H9 (cell line): ENCODE measurements around the gene CRYGS. TPM values are rescaled to one million over a fixed set of nuclear protein-coding genes. Genes with fewer than 3 reads are reported as not detected.

Experiments used
- DNase-seq: peaks from one replicate; pipeline ENCODE4 v3.0.0-alpha.2; 2017
- H2AFZ ChIP-seq: one replicate; pipeline ENCODE4 v1.6.1; 2013; ENCODE audit warnings: mild to moderate bottlenecking, low read length, control low read depth, moderate library complexity
- H2AK5ac ChIP-seq: 2 replicates; pipeline ENCODE4 v1.6.1; 2013; ENCODE audit warnings: low read length, control low read depth, mixed read lengths; ENCODE audit not compliant: insufficient read length
- H2BK120ac ChIP-seq: one replicate; pipeline ENCODE4 v1.6.1; 2013; ENCODE audit warnings: low read depth, mild to moderate bottlenecking, low read length, control low read depth, inconsistent platforms; ENCODE audit not compliant: poor library complexity, severe bottlenecking
- H2BK12ac ChIP-seq: 2 replicates; pipeline ENCODE4 v1.6.1; 2013; ENCODE audit warnings: low read length, control low read depth, mixed read lengths, low read depth; ENCODE audit not compliant: insufficient read length
- H2BK15ac ChIP-seq: 2 replicates; pipeline ENCODE4 v1.6.1; 2013; ENCODE audit warnings: low read depth, low read length, control low read depth
- H2BK20ac ChIP-seq: one replicate; pipeline ENCODE4 v1.6.1; 2013; ENCODE audit warnings: low read depth, mild to moderate bottlenecking, low read length, control low read depth, inconsistent platforms; ENCODE audit not compliant: poor library complexity, severe bottlenecking
- H2BK5ac ChIP-seq: 2 replicates; pipeline ENCODE4 v1.6.1; 2013; ENCODE audit warnings: low read length, control low read depth, mixed read lengths; ENCODE audit not compliant: insufficient read length
- H3K14ac ChIP-seq: 2 replicates; pipeline ENCODE4 v1.6.1; 2013; ENCODE audit warnings: low read length, control low read depth; ENCODE audit not compliant: insufficient read depth
- H3K18ac ChIP-seq: 2 replicates; pipeline ENCODE4 v1.6.1; 2013; ENCODE audit warnings: low read depth, mild to moderate bottlenecking, mixed read lengths, low read length, control low read depth; ENCODE audit not compliant: insufficient read length
- H3K23ac ChIP-seq: 2 replicates; pipeline ENCODE4 v1.6.1; 2013; ENCODE audit warnings: low read length, control low read depth, mixed read lengths, low read depth; ENCODE audit not compliant: insufficient read length
- H3K23me2 ChIP-seq: 2 replicates; pipeline ENCODE4 v1.6.1; 2013; ENCODE audit warnings: low read depth, mild to moderate bottlenecking, mixed read lengths, low read length, control low read depth; ENCODE audit not compliant: insufficient read length, poor library complexity, severe bottlenecking
- H3K27ac ChIP-seq: 2 replicates; pipeline ENCODE4 v1.5.1; 2013; ENCODE audit warnings: low read length, control low read depth, mixed read lengths, low read depth; ENCODE audit not compliant: insufficient read length
- H3K27me3 ChIP-seq: 2 replicates; pipeline ENCODE4 v1.6.1; 2013; ENCODE audit warnings: low read length, control low read depth, inconsistent platforms; ENCODE audit not compliant: insufficient read depth
- H3K4ac ChIP-seq: 2 replicates; pipeline ENCODE4 v1.6.1; 2013; ENCODE audit warnings: low read depth, mild to moderate bottlenecking, control low read depth, inconsistent platforms, low read length, moderate library complexity
- H3K4me1 ChIP-seq: 2 replicates; pipeline ENCODE4 v1.6.1; 2013; ENCODE audit warnings: low read length, control low read depth, inconsistent platforms; ENCODE audit not compliant: insufficient read depth
- H3K4me2 ChIP-seq: 2 replicates; pipeline ENCODE4 v1.6.1; 2013; ENCODE audit warnings: low read length, control low read depth, mixed read lengths; ENCODE audit not compliant: insufficient read length, insufficient read depth
- H3K56ac ChIP-seq: 2 replicates; pipeline ENCODE4 v1.6.1; 2013; ENCODE audit warnings: low read depth, mild to moderate bottlenecking, mixed read lengths, low read length, control low read depth; ENCODE audit not compliant: insufficient read length
- H3K79me1 ChIP-seq: 2 replicates; pipeline ENCODE4 v1.6.1; 2013; ENCODE audit warnings: low read depth, mild to moderate bottlenecking, moderate library complexity, low read length, control low read depth, inconsistent platforms; ENCODE audit not compliant: insufficient read depth, poor library complexity, severe bottlenecking
- H3K79me2 ChIP-seq: 2 replicates; pipeline ENCODE4 v1.6.1; 2013; ENCODE audit warnings: low read length, control low read depth, inconsistent platforms; ENCODE audit not compliant: insufficient read depth
- H3K9ac ChIP-seq: 2 replicates; pipeline ENCODE4 v1.6.1; 2013; ENCODE audit warnings: low read length, control low read depth, mixed read lengths; ENCODE audit not compliant: insufficient read length; ENCODE audit errors: extremely low read depth
- H3K9me3 ChIP-seq: one replicate; pipeline ENCODE4 v1.6.1; 2013; ENCODE audit warnings: low read depth, low read length, inconsistent platforms; ENCODE audit not compliant: control insufficient read depth
- H3T11ph ChIP-seq: one replicate; pipeline ENCODE4 v1.6.1; 2013; ENCODE audit warnings: mild to moderate bottlenecking, low read length, control low read depth, inconsistent platforms
- H4K20me1 ChIP-seq: one replicate; pipeline ENCODE4 v1.6.1; 2013; ENCODE audit not compliant: control insufficient read depth, insufficient read length, insufficient read depth
- H4K5ac ChIP-seq: 2 replicates; pipeline ENCODE4 v1.6.1; 2013; ENCODE audit warnings: low read depth, mild to moderate bottlenecking, mixed read lengths, low read length, control low read depth; ENCODE audit not compliant: insufficient read length
- H4K8ac ChIP-seq: replicated peaks from 2 replicates; pipeline ENCODE4 v1.6.1; 2013; ENCODE audit warnings: low read length, control low read depth, mixed read lengths, low read depth; ENCODE audit not compliant: insufficient read length
- H4K91ac ChIP-seq: 2 replicates; pipeline ENCODE4 v1.6.1; 2013; ENCODE audit warnings: low read depth, mild to moderate bottlenecking, moderate library complexity, mixed read lengths, low read length, control low read depth; ENCODE audit not compliant: insufficient read length
- H3K27ac Mint-ChIP-seq, 3 experiments: 2 replicates in 2 of 3; 3 replicates in 1 of 3; pipeline ENCODE4 v1.8.0; 2020 to 2021; ENCODE audit warnings: mixed read lengths in 3 of 3, mild to moderate bottlenecking in 1 of 3, moderate library complexity in 1 of 3
- H3K27me3 Mint-ChIP-seq: 2 replicates; pipeline ENCODE4 v1.8.0; 2021; ENCODE audit warnings: low read depth, mild to moderate bottlenecking, moderate library complexity, mixed read lengths
- H3K36me3 Mint-ChIP-seq, 3 experiments: 2 replicates in 2 of 3; 3 replicates in 1 of 3; pipeline ENCODE4 v1.8.0; 2020 to 2021; ENCODE audit warnings: low read depth in 3 of 3, mixed read lengths in 3 of 3; ENCODE audit not compliant: insufficient read depth in 1 of 3
- H3K4me1 Mint-ChIP-seq, 2 experiments: 2 replicates each; pipeline ENCODE4 v1.8.0; 2020; ENCODE audit warnings: mixed read lengths in 2 of 2
- H3K4me3 Mint-ChIP-seq, 2 experiments: 2 replicates in 1 of 2; 3 replicates in 1 of 2; pipeline ENCODE4 v1.8.0; 2020 to 2021; ENCODE audit warnings: mild to moderate bottlenecking in 2 of 2, mixed read lengths in 2 of 2, moderate library complexity in 1 of 2
- H3K9me3 Mint-ChIP-seq, 2 experiments: 2 replicates in 1 of 2; 3 replicates in 1 of 2; pipeline ENCODE4 v1.8.0; 2020; ENCODE audit warnings: mild to moderate bottlenecking in 2 of 2, mixed read lengths in 2 of 2, moderate library complexity in 1 of 2
- CTCF ChIP-seq: fragments of 200-600 bp; sonication (generic); conservative IDR thresholded peaks from 3 replicates; pipeline ENCODE4 v1.8.0; 2021; ENCODE audit warnings: antibody characterized with exemption, mild to moderate bottlenecking
- WGBS: extraction: QIAGEN DNeasy Blood & Tissue Kit; methylation state at CpG from one replicate; pipeline ENCODE4 v1.1.7; 2013; ENCODE audit warnings: missing lambda C conversion rate, low lambda C conversion rate, mixed read lengths; ENCODE audit not compliant: insufficient read length; ENCODE audit errors: extremely low coverage; 5-methylcytosine and 5-hydroxymethylcytosine counted together
- total RNA-seq: library from RNA; stranded (reverse); gene quantifications from 2 replicates; pipeline ENCODE4 v1.2.1, GENCODE V29; 2021

CRYGS gene
- total RNA-seq, 1 experiment from 2014 or later: 1.0 TPM

DNA sequence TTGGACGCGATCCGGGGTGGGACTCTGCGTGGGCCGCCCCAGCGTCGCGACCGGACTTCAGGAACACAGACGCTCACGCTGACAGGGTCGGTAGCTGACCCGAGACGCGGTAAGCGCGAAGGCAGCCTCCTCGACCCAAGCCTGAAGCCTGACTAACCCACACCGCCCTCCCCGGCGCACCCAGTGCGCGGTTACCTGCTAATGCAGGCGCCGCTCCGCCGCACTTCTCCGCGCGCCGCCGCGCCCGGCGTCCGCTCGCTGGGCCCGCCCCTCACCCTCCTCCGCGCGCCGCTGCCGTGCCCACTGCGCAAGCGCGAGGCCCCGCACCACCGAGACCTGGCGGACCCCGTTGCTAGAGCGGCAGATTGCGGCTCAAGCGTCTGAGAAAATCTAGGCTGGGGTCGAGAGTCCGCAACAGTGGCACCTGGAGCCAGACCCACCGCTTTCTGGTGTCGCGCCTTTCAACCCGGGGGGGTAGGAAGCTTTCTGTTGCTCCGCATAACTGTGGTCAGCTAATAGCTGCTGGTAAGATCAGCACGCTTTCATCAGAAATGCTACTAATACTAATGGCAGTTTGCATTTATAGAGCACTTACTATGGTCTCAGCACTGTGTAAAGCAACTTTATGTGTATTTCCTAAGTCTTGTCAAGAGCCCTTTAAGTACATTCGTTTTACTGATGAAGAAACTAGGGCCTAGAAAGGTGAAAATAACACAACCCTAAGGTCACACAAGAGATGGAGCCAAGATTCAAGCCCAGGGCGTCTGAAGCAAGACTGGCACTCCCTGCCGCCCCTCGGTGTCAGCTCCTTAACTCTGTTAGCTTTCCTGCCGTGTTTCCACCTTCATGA lies 23.1 kb upstream of the CRYGS start, which contains the start of gene TBCCD1:
Gene TBCCD1, minus strand, starts transcription at position 268 of the 850 bp plus-strand sequence. CDS start 3,010 bp downstream, outside the sequence.
- Mint-ChIP-seq H3K27ac (peak within 1 kb of the TSS; percentile 88 to 91 (median 91); a peak in 6 of 7 replicates), H3K4me1 (peaks cover 22 to 28% of the 10 kb centered on the region in 2 experiments), H3K4me3 (peak within 1 kb of the TSS; percentile 87 to 89), H3K9me3 (no peaks in the 10 kb centered on the region), H3K36me3 (peaks cover 0 to under 1% (median under 1%) of the 10 kb centered on the region in 3 experiments; a peak in 5 of 7 replicates), H3K27me3 (no peaks in the 10 kb centered on the region)
- Histone ChIP-seq H2AFZ (peak within 1 kb of the TSS; percentile 12), H2BK5ac (no peak within 1 kb of the TSS), H2BK12ac (no peak within 1 kb of the TSS), H3K79me1 (no peaks in the 10 kb centered on the region), H2BK15ac (no peak within 1 kb of the TSS), H3K18ac (peak within 1 kb of the TSS; percentile 5), H4K20me1 (peaks cover 3% of the 10 kb centered on the region), H3K27me3 (no peaks in the 10 kb centered on the region), H4K8ac (no peak within 1 kb of the TSS), H3K9me3 (no peaks in the 10 kb centered on the region), H4K5ac (no peak within 1 kb of the TSS), H3K56ac (no peak within 1 kb of the TSS), H3K27ac (peak within 1 kb of the TSS; percentile 24), H2AK5ac (no peak within 1 kb of the TSS), H3K79me2 (peaks cover 7% of the 10 kb centered on the region), H3K23me2 (peaks cover 10% of the 10 kb centered on the region), H3K4me2 (peak within 1 kb of the TSS; percentile 91), H3K4ac (no peak within 1 kb of the TSS), H3K23ac (no peak within 1 kb of the TSS), H4K91ac (no peak within 1 kb of the TSS), H3T11ph (no peak within 1 kb of the TSS), H2BK120ac (no peak within 1 kb of the TSS), H3K4me1 (no peaks in the 10 kb centered on the region), H2BK20ac (no peak within 1 kb of the TSS), H3K9ac (peak within 1 kb of the TSS; percentile 70), H3K14ac (no peak within 1 kb of the TSS)
- WGBS: no CpG with 5 or more reads among the region's 66 CpGs
- TF ChIP-seq CTCF: no peak
- peak; percentile 94 for DNase-seq
